Loucy (cell line): ENCODE data around the gene SKI.

Source experiments
- H2AFZ ChIP-seq: fragments of 200-600 bp; sonication (generic); 2 replicates; pipeline ENCODE4 v1.6.0; 2016; ENCODE audit warnings: antibody characterized with exemption, mild to moderate bottlenecking, low read length, moderate library complexity
- H3F3A ChIP-seq: fragments of 200-600 bp; 2 replicates; pipeline ENCODE4 v1.6.0; 2016; ENCODE audit warnings: antibody characterized with exemption, low read depth, mild to moderate bottlenecking
- H3K27me3 ChIP-seq: fragments of 200-600 bp; sonication (generic); 2 replicates; pipeline ENCODE4 v1.6.1; 2014; ENCODE audit warnings: low read length, mild to moderate bottlenecking; ENCODE audit not compliant: insufficient read depth, poor library complexity, severe bottlenecking
- H3K36me3 ChIP-seq: fragments of 200-600 bp; sonication (generic); 2 replicates; pipeline ENCODE4 v1.6.1; 2016; ENCODE audit warnings: low read length; ENCODE audit not compliant: insufficient read depth
- H3K4me1 ChIP-seq: fragments of 200-600 bp; sonication (generic); 2 replicates; pipeline ENCODE4 v1.5.1; 2014; ENCODE audit warnings: low read length, mild to moderate bottlenecking; ENCODE audit not compliant: insufficient read depth, poor library complexity, severe bottlenecking
- H3K4me2 ChIP-seq: fragments of 200-600 bp; sonication (generic); 2 replicates; pipeline ENCODE4 v1.6.0; 2014; ENCODE audit warnings: antibody characterized with exemption, low read length, low read depth, mild to moderate bottlenecking; ENCODE audit not compliant: poor library complexity, severe bottlenecking
- H3K4me3 ChIP-seq: fragments of 200-600 bp; sonication (generic); 2 replicates; pipeline ENCODE4 v1.5.1; 2014; ENCODE audit warnings: low read length, mild to moderate bottlenecking, mixed read lengths; ENCODE audit not compliant: poor library complexity, severe bottlenecking
- H3K79me2 ChIP-seq: fragments of 200-600 bp; sonication (generic); 2 replicates; pipeline ENCODE4 v1.6.1; 2014; ENCODE audit warnings: low read length; ENCODE audit not compliant: insufficient read depth
- H3K9ac ChIP-seq: fragments of 200-600 bp; sonication (generic); 2 replicates; pipeline ENCODE4 v1.6.0; 2014; ENCODE audit warnings: mild to moderate bottlenecking, low read depth, low read length, moderate library complexity; ENCODE audit not compliant: poor library complexity, severe bottlenecking
- H3K9me2 ChIP-seq: fragments of 200-600 bp; sonication (generic); replicated peaks from 2 replicates; pipeline ENCODE4 v1.6.1; 2016; ENCODE audit warnings: low read depth, low read length, mixed read lengths
- H3K9me3 ChIP-seq: fragments of 200-600 bp; sonication (generic); 2 replicates; pipeline ENCODE4 v1.6.1; 2014; ENCODE audit warnings: mild to moderate bottlenecking, antibody characterized with exemption, low read length, low read depth; ENCODE audit not compliant: insufficient read depth
- H4K20me1 ChIP-seq: fragments of 200-600 bp; sonication (generic); 2 replicates; pipeline ENCODE4 v1.6.0; 2014; ENCODE audit warnings: antibody characterized with exemption, low read length, mild to moderate bottlenecking; ENCODE audit not compliant: insufficient read depth, poor library complexity, severe bottlenecking
- EZH2phosphoT487 ChIP-seq: fragments of 200-600 bp; IDR thresholded peaks from 2 replicates; pipeline ENCODE4 v1.6.1; 2018; ENCODE audit warnings: antibody characterized with exemption, mild to moderate bottlenecking, moderate library complexity, borderline replicate concordance
- TF ChIP-seq, protein P1 (sequence below): fragments of 200-600 bp; sonication (generic); conservative IDR thresholded peaks from 2 replicates; pipeline ENCODE4 v1.5.1; 2014; ENCODE audit warnings: mild to moderate bottlenecking, antibody characterized with exemption, low read length

SKI gene

DNA sequence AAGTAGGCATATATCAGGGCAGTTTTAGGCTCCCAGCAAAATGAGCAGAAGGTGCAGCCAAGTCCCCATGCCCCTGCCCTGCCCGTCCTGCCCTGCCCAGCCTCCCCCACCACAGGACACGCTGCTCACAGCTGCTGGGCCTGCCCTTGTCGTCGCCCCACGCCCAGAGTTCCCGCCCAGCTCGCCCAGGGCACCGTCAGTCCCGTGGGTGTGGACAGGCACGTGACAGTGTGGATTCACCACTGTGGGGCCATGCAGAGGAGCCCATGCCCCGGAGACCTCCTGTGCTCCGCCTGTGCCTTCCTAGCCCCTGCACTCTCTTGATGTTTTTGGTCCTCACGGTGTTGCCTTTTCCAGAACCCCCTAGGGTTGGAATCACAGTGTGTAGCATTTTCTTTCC, 40.5 kb upstream of the SKI start:
- Histone ChIP-seq H3K9ac (no peak overlapping the region), H3K4me1 (peaks cover 9% of the 10 kb centered on the region), H4K20me1 (peaks cover 8% of the 10 kb centered on the region), H3K9me3 (no peaks in the 10 kb centered on the region), H3K79me2 (peaks cover 15% of the 10 kb centered on the region; the same call in 1 of the 2 replicates), H2AFZ (no peak overlapping the region), H3K4me2 (no peak overlapping the region), H3K4me3 (no peak overlapping the region), H3K27me3 (no peaks in the 10 kb centered on the region), H3K9me2 (no peaks in the 10 kb centered on the region), H3F3A (no peaks in the 10 kb centered on the region), H3K36me3 (no peaks in the 10 kb centered on the region)
- TF ChIP-seq, protein P1, sequence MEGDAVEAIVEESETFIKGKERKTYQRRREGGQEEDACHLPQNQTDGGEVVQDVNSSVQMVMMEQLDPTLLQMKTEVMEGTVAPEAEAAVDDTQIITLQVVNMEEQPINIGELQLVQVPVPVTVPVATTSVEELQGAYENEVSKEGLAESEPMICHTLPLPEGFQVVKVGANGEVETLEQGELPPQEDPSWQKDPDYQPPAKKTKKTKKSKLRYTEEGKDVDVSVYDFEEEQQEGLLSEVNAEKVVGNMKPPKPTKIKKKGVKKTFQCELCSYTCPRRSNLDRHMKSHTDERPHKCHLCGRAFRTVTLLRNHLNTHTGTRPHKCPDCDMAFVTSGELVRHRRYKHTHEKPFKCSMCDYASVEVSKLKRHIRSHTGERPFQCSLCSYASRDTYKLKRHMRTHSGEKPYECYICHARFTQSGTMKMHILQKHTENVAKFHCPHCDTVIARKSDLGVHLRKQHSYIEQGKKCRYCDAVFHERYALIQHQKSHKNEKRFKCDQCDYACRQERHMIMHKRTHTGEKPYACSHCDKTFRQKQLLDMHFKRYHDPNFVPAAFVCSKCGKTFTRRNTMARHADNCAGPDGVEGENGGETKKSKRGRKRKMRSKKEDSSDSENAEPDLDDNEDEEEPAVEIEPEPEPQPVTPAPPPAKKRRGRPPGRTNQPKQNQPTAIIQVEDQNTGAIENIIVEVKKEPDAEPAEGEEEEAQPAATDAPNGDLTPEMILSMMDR, result no peak
- no peak for TF ChIP-seq EZH2phosphoT487

DNA sequence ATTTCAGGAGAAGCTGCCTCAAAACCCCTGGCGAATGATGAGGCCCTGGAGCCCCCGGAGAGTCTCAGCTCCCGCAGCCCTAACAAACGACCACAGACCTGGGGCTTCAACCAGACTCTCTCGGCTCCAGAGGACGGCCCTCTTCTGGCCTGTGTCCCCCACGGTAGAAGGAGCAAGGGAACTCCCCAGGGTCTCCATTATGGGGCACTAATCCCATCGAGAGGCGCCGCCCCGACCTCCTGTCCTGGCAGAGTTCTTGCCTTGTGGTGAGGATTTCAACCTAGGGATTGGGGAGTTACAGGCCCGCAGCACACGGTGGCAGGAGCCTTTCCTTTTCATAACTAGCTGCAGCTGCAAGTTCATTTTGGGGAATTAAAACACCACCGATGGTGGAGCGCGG, 39.8 kb upstream of the SKI start:
- Histone ChIP-seq H3F3A (no peaks in the 10 kb centered on the region), H3K79me2 (peaks cover 22% of the 10 kb centered on the region), H3K4me3 (no peak overlapping the region), H3K9me2 (no peaks in the 10 kb centered on the region), H4K20me1 (peaks cover 8% of the 10 kb centered on the region), H3K9ac (no peak overlapping the region), H3K27me3 (no peaks in the 10 kb centered on the region), H2AFZ (no peak overlapping the region), H3K4me2 (no peak overlapping the region), H3K9me3 (no peaks in the 10 kb centered on the region), H3K36me3 (no peaks in the 10 kb centered on the region), H3K4me1 (peaks cover 14% of the 10 kb centered on the region)
- TF ChIP-seq, protein P1, result no peak
- TF ChIP-seq EZH2phosphoT487, result no peak

- no peak overlapping the region for H3K4me2 ChIP-seq
- no peaks in the 10 kb centered on the region for H3F3A ChIP-seq
- H3K9me3 ChIP-seq, result no peaks in the 10 kb centered on the region
- H3K9ac ChIP-seq, result no peak overlapping the region
- H3K79me2 ChIP-seq, result peaks cover 30% of the 10 kb centered on the region
- H3K36me3 ChIP-seq, result no peaks in the 10 kb centered on the region
- H3K4me3 ChIP-seq, result no peak overlapping the region
- no peak for TF ChIP-seq EZH2phosphoT487
- TF ChIP-seq, protein P1, result no peak
- no peak overlapping the region for H2AFZ ChIP-seq
- no peaks in the 10 kb centered on the region for H3K27me3 ChIP-seq
- peaks cover 14% of the 10 kb centered on the region for H3K4me1 ChIP-seq
- H4K20me1 ChIP-seq, result peaks cover 8% of the 10 kb centered on the region
- no peaks in the 10 kb centered on the region for H3K9me2 ChIP-seq
Measured at GRCh38 chr1:2189459-2190425, 38.4 kb upstream of the SKI start.
